ENCODE results near the gene TPSD1.

DNA sequence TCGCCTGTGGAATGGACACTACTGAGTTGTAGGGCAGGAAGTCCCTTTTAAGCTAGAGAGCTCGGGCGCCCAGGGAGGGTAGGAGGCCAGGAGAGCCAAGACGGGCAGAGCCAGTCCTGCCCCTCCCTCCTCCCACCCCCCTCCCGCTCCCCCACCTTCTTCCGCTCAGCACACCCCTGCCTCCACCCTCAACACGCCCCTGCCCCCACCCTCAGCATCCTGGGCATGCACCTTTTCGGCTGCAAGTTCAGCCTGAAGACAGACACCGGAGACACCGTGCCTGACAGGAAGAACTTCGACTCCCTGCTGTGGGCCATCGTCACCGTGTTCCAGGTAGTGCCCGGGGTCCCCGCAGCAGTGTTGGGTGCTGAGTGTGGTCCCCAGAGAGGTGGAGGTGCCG, 49.1 kb upstream of the TPSD1 start:
- TF ChIP-seq, protein P1, sequence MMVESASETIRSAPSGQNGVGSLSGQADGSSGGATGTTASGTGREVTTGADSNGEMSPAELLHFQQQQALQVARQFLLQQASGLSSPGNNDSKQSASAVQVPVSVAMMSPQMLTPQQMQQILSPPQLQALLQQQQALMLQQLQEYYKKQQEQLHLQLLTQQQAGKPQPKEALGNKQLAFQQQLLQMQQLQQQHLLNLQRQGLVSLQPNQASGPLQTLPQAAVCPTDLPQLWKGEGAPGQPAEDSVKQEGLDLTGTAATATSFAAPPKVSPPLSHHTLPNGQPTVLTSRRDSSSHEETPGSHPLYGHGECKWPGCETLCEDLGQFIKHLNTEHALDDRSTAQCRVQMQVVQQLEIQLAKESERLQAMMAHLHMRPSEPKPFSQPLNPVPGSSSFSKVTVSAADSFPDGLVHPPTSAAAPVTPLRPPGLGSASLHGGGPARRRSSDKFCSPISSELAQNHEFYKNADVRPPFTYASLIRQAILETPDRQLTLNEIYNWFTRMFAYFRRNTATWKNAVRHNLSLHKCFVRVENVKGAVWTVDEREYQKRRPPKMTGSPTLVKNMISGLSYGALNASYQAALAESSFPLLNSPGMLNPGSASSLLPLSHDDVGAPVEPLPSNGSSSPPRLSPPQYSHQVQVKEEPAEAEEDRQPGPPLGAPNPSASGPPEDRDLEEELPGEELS (CRISPR knock-in tag; IDR thresholded peaks at IDR 0.05) = no peak
- TF ChIP-seq IRF2 (CRISPR knock-in tag; IDR thresholded peaks at IDR 0.05; ENCODE audit: borderline replicate concordance, low read depth) (no peak), CTCF (IDR thresholded peaks at IDR 0.05) (no peak), SOX15 (CRISPR knock-in tag; IDR thresholded peaks at IDR 0.05) (no peak), TP53 (CRISPR knock-in tag; IDR thresholded peaks at IDR 0.05) (no peak), SMAD4 (CRISPR knock-in tag; IDR thresholded peaks at IDR 0.05) (no peak), NFYB (CRISPR knock-in tag; conservative IDR thresholded peaks at IDR 0.05; ENCODE audit: low read depth) (no peak), TCF7 (CRISPR knock-in tag; IDR thresholded peaks at IDR 0.05; ENCODE audit: low read depth) (no peak), SMAD3 (CRISPR knock-in tag; IDR thresholded peaks at IDR 0.05; ENCODE audit: borderline replicate concordance) (no peak)
- TF ChIP-seq, protein P2, sequence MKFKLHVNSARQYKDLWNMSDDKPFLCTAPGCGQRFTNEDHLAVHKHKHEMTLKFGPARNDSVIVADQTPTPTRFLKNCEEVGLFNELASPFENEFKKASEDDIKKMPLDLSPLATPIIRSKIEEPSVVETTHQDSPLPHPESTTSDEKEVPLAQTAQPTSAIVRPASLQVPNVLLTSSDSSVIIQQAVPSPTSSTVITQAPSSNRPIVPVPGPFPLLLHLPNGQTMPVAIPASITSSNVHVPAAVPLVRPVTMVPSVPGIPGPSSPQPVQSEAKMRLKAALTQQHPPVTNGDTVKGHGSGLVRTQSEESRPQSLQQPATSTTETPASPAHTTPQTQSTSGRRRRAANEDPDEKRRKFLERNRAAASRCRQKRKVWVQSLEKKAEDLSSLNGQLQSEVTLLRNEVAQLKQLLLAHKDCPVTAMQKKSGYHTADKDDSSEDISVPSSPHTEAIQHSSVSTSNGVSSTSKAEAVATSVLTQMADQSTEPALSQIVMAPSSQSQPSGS (CRISPR knock-in tag; IDR thresholded peaks at IDR 0.05; ENCODE audit: borderline replicate concordance, low read depth) = no peak
- TF ChIP-seq, protein P3, sequence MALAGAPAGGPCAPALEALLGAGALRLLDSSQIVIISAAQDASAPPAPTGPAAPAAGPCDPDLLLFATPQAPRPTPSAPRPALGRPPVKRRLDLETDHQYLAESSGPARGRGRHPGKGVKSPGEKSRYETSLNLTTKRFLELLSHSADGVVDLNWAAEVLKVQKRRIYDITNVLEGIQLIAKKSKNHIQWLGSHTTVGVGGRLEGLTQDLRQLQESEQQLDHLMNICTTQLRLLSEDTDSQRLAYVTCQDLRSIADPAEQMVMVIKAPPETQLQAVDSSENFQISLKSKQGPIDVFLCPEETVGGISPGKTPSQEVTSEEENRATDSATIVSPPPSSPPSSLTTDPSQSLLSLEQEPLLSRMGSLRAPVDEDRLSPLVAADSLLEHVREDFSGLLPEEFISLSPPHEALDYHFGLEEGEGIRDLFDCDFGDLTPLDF (CRISPR knock-in tag; IDR thresholded peaks at IDR 0.05) = no peak

Data from WTC11 (cell line).